GM18868 (cell line): ENCODE data around the gene NAV1.
"Not testable (repeated sequence)": the region's sequence is repeated elsewhere in the genome, so short reads cannot be mapped to it uniquely, and the experiment has no call there.

ENCODE experiments used
- ATAC-seq: cut with Tn5 transposase; IDR thresholded peaks from one replicate; pipeline ENCODE4 v1.9.1; 2021; ENCODE audit warnings: mild to moderate bottlenecking, moderate library complexity; ENCODE audit not compliant: unreplicated experiment

The NAV1 gene

GRCh38 chr1:201562659-201563405 lies 23.9 kb downstream of the NAV1 start:
- ATAC-seq: no peak

- ATAC-seq: no peak
Observed at GRCh38 chr1:201563406-201563780, 24.5 kb downstream of the NAV1 start.

GRCh38 chr1:201563941-201564340 lies 25.0 kb downstream of the NAV1 start:
- ATAC-seq: no peak

GRCh38 chr1:201565024-201565730 lies 26.2 kb downstream of the NAV1 start:
- ATAC-seq: no peak

- ATAC-seq: no peak
Observed at GRCh38 chr1:201565771-201566528, 27.0 kb downstream of the NAV1 start.

- no peak for ATAC-seq
Observed at GRCh38 chr1:201566529-201566823, 27.5 kb downstream of the NAV1 start.

- ATAC-seq: no peak
Observed at GRCh38 chr1:201566933-201567801, 28.2 kb downstream of the NAV1 start.

- no peak for ATAC-seq
Observed at GRCh38 chr1:201568265-201568664, 29.3 kb downstream of the NAV1 start.

GRCh38 chr1:201568859-201569294 lies 29.9 kb downstream of the NAV1 start:
- ATAC-seq: no peak

- ATAC-seq: no peak
Observed at GRCh38 chr1:201570181-201570885, 31.4 kb downstream of the NAV1 start.

- ATAC-seq: no peak
Observed at GRCh38 chr1:201570886-201571624, 32.1 kb downstream of the NAV1 start.

- ATAC-seq: no peak
Observed at GRCh38 chr1:201573030-201573429, 34.1 kb downstream of the NAV1 start.

- no peak for ATAC-seq
Observed at GRCh38 chr1:201573923-201574322, 35.0 kb downstream of the NAV1 start.

- no peak for ATAC-seq
Observed at GRCh38 chr1:201575912-201576311, 37.0 kb downstream of the NAV1 start.

GRCh38 chr1:201576914-201577313 lies 38.0 kb downstream of the NAV1 start:
- ATAC-seq: no peak

- ATAC-seq: no peak
Observed at GRCh38 chr1:201578008-201578888, 39.3 kb downstream of the NAV1 start.

GRCh38 chr1:201581371-201581770 lies 42.4 kb downstream of the NAV1 start:
- ATAC-seq: not testable (repeated sequence)

- no peak for ATAC-seq
Observed at GRCh38 chr1:201582705-201583442, 43.9 kb downstream of the NAV1 start.
